Measurements from ENCODE around the gene MED17.

- TF ChIP-seq CTCF (IDR thresholded peaks at IDR 0.05; ENCODE audit: low read length) (no peak), EZH2 (optimal IDR thresholded peaks at IDR 0.05; ENCODE audit: low read depth, low read length) (no peak)
Observed at GRCh38 chr11:93747122-93747521, 37.0 kb upstream of the MED17 start.

All from MM.1S (cell line).